SK-N-MC (cell line): Measurements from ENCODE around the gene IL32.

Experiments used
- EZH2 ChIP-seq: fragments of 200-600 bp; sonication (generic); IDR thresholded peaks from one replicate; pipeline ENCODE4 v1.6.1; 2017; ENCODE audit warnings: antibody characterized with exemption
- POLR2AphosphoS5 ChIP-seq: IDR thresholded peaks from 2 replicates; pipeline ENCODE4 v1.6.1; 2012; ENCODE audit warnings: mild to moderate bottlenecking, low read depth, low read length, borderline replicate concordance

DNA sequence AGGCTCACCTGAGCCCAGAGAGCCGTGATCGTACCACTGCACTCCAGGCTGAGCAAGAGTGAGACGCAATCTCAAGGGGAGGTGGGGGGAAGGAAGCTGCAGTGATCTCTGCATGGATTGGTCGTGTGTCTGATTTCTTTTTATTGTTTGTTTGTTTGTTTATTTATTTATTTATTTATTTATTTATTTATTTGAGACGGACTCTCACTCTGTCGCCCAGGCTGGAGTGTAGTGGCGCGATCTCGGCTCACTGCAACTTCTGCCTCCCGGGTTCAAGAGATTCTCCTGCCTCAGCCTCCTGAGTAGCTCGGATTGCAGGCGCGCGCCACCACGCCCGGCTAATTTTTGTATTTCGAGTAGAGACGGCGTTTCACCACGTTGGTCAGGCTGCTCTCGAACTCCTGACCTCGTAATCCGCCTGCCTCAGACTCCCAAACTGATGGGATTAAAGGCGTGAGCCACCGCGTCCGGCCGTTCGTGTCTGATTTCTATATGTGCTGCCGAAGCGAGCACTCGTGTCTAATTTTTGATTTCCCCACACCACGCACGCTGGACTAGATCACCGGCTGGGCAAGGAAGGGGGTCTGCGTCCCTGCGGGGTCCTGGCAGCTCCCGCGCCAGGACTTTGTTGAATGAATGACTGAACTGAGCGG, 45.7 kb upstream of the IL32 start:
- TF ChIP-seq EZH2 (no peak), POLR2AphosphoS5 (no peak; the same call in 1 of the 2 replicates)
